ENCODE results near the gene GLYR1. TPM values are rescaled to one million over a fixed set of nuclear protein-coding genes. Genes with fewer than 3 reads are reported as not detected.
"Not testable (repeated sequence)": the region's sequence is repeated elsewhere in the genome, so short reads cannot be mapped to it uniquely, and the experiment has no call there.

Gene GLYR1
- total RNA-seq, 1 donor from 2014 or later, result 133 TPM

- Mint-ChIP-seq H3K36me3 (ENCODE audit: low read depth) (no peaks in the 10 kb centered on the region), H3K27ac (ENCODE audit: unreplicated experiment) (no peak overlapping the region), H3K4me1 (no peaks in the 10 kb centered on the region), H3K4me3 (no peak overlapping the region), H3K9me3 (no peaks in the 10 kb centered on the region), H3K27me3 (ENCODE audit: low read depth) (no peaks in the 10 kb centered on the region)
- no peak for TF ChIP-seq CTCF (conservative IDR thresholded peaks at IDR 0.05)
- no peak for DNase-seq (ENCODE audit: low read depth, low spot score)
Observed at GRCh38 chr16:4785758-4786433, 61.2 kb downstream of the GLYR1 start.

- H3K36me3 Mint-ChIP-seq (ENCODE audit: low read depth); H3K9me3 Mint-ChIP-seq; H3K27me3 Mint-ChIP-seq (ENCODE audit: low read depth); H3K27ac Mint-ChIP-seq (ENCODE audit: unreplicated experiment); DNase-seq (ENCODE audit: low read depth, low spot score); H3K4me3 Mint-ChIP-seq; H3K4me1 Mint-ChIP-seq: not testable (repeated sequence)
Observed at GRCh38 chr16:4784444-4784987, 62.6 kb downstream of the GLYR1 start.

GRCh38 chr16:4783951-4784336 is 63.1 kb downstream of the GLYR1 start:
- no peaks in the 10 kb centered on the region for H3K9me3 Mint-ChIP-seq
- no peak for DNase-seq (ENCODE audit: low read depth, low spot score)
- no peaks in the 10 kb centered on the region for H3K36me3 Mint-ChIP-seq (ENCODE audit: low read depth)
- H3K27ac Mint-ChIP-seq (ENCODE audit: unreplicated experiment), result no peak overlapping the region
- no peaks in the 10 kb centered on the region for H3K4me1 Mint-ChIP-seq
- H3K27me3 Mint-ChIP-seq (ENCODE audit: low read depth), result no peaks in the 10 kb centered on the region
- TF ChIP-seq CTCF (conservative IDR thresholded peaks at IDR 0.05), result no peak
- no peak overlapping the region for H3K4me3 Mint-ChIP-seq

- Mint-ChIP-seq H3K4me1 (no peaks in the 10 kb centered on the region), H3K9me3 (no peaks in the 10 kb centered on the region), H3K27me3 (ENCODE audit: low read depth) (no peaks in the 10 kb centered on the region), H3K36me3 (ENCODE audit: low read depth) (no peaks in the 10 kb centered on the region), H3K4me3 (no peak overlapping the region), H3K27ac (ENCODE audit: unreplicated experiment) (no peak overlapping the region)
- TF ChIP-seq CTCF (conservative IDR thresholded peaks at IDR 0.05), result no peak
- no peak for DNase-seq (ENCODE audit: low read depth, low spot score)
Observed at GRCh38 chr16:4783251-4783950, 63.7 kb downstream of the GLYR1 start.

- no peak for DNase-seq (ENCODE audit: low read depth, low spot score)
- H3K4me3 Mint-ChIP-seq, result no peak overlapping the region
Observed at GRCh38 chr16:4780235-4780634, 66.9 kb downstream of the GLYR1 start.

More at GRCh38 chr16:4780235-4780634, 66.9 kb downstream of the GLYR1 start:
- no peak for TF ChIP-seq CTCF (conservative IDR thresholded peaks at IDR 0.05)
- H3K9me3 Mint-ChIP-seq, result no peaks in the 10 kb centered on the region
- H3K27ac Mint-ChIP-seq (ENCODE audit: unreplicated experiment), result no peak overlapping the region
- H3K4me1 Mint-ChIP-seq, result no peaks in the 10 kb centered on the region
- no peaks in the 10 kb centered on the region for H3K27me3 Mint-ChIP-seq (ENCODE audit: low read depth)
- no peaks in the 10 kb centered on the region for H3K36me3 Mint-ChIP-seq (ENCODE audit: low read depth)
